ENCODE measurements around the gene EXOC2. TPM values are rescaled to one million over a fixed set of nuclear protein-coding genes. Genes with fewer than 3 reads are reported as not detected.

Gene EXOC2
- total RNA-seq, 1 experiment from 2014 or later = 24.5 TPM

GRCh38 chr6:548091-548490 lies 144.8 kb downstream of the EXOC2 start:
- Histone ChIP-seq H3K79me2 (ENCODE audit: insufficient read depth, low read length) (no peaks in the 10 kb centered on the region), H3K9me3 (ENCODE audit: control insufficient read depth in 1 of 2, insufficient read depth in 1 of 2, low read depth in 1 of 2, low read length in 2 of 2) (no peaks in the 10 kb centered on the region), H3K4me1 (ENCODE audit: control insufficient read depth in 1 of 2, insufficient read depth in 2 of 2, low read length in 2 of 2) (no peaks in the 10 kb centered on the region), H3K27me3 (ENCODE audit: insufficient read depth, low read length) (no peaks in the 10 kb centered on the region), H3K9ac (ENCODE audit: low read length) (no peak overlapping the region), H2AFZ (ENCODE audit: low read depth, low read length, poor library complexity, severe bottlenecking) (no peak overlapping the region), H3K4me2 (ENCODE audit: low read length) (no peak overlapping the region), H3K4me3 (replicated peaks in 1 of 2; ENCODE audit: low read depth in 1 of 2, low read length in 2 of 2) (no peak overlapping the region), H3K36me3 (ENCODE audit: control insufficient read depth in 1 of 2, insufficient read depth in 2 of 2, low read length in 2 of 2) (0 out of 4 replicates have a peak, but pooled peaks cover 0 to 4% of the 10 kb centered on the region in 2 experiments), H4K20me1 (ENCODE audit: insufficient read depth) (no peaks in the 10 kb centered on the region), H3K27ac (ENCODE audit: low read depth, low read length) (no peak overlapping the region), H3K9me2 (ENCODE audit: insufficient read depth) (no peaks in the 10 kb centered on the region)
- CTCF ChIA-PET = no interaction called here
- DNase-seq (ENCODE audit: low read depth, low spot score) (no peak), ATAC-seq (no peak)
- POLR2A ChIA-PET = no interaction called here
- intact Hi-C loops (cut with micrococcal nuclease) = no loop called here
- no TSS peak for BruUV-seq (replicated peaks)
- no peak for TF ChIP-seq ELF1 (IDR thresholded peaks at IDR 0.05; ENCODE audit: borderline replicate concordance, low read depth)
- no peak for TF ChIP-seq JUND (IDR thresholded peaks at IDR 0.05)
- TF ChIP-seq YY1 (IDR thresholded peaks at IDR 0.05; ENCODE audit: extremely low read depth, insufficient replicate concordance, low read depth, low read length) = no peak
- no peak for TF ChIP-seq FOSL1 (IDR thresholded peaks at IDR 0.05; ENCODE audit: low read depth)
- no peak for TF ChIP-seq ATF3 (IDR thresholded peaks at IDR 0.05)
- RAD21 ChIA-PET (ENCODE audit: low non-redundant PET in 1 of 2, low total read pairs in 2 of 2, uncharacterized antibody in 2 of 2, unreplicated experiment in 2 of 2) = no interaction called here

GRCh38 chr6:540490-540889 lies 152.4 kb downstream of the EXOC2 start:
- H3K4me3 ChIP-seq (replicated peaks in 1 of 2; ENCODE audit: low read depth in 1 of 2, low read length in 2 of 2) = no peak overlapping the region
- H4K20me1 ChIP-seq (ENCODE audit: insufficient read depth) = no peaks in the 10 kb centered on the region; the same call in 1 of the 2 replicates
- ChIA-PET RAD21 (ENCODE audit: low non-redundant PET in 1 of 2, low total read pairs in 2 of 2, uncharacterized antibody in 2 of 2, unreplicated experiment in 2 of 2) (no interaction called here), CTCF (no interaction called here), POLR2A (no interaction called here)
- no peak overlapping the region for H3K4me2 ChIP-seq (ENCODE audit: low read length)
- no peaks in the 10 kb centered on the region for H3K4me1 ChIP-seq (ENCODE audit: control insufficient read depth in 1 of 2, insufficient read depth in 2 of 2, low read length in 2 of 2)
- DNase-seq (ENCODE audit: low read depth, low spot score) = no peak
- H3K27me3 ChIP-seq (ENCODE audit: insufficient read depth, low read length) = no peaks in the 10 kb centered on the region
- intact Hi-C loops (cut with micrococcal nuclease) = no loop called here
- peaks cover 0 to 5% of the 10 kb centered on the region in 2 experiments; a peak in 2 of 4 replicates for H3K9me3 ChIP-seq (ENCODE audit: control insufficient read depth in 1 of 2, insufficient read depth in 1 of 2, low read depth in 1 of 2, low read length in 2 of 2)
- no TSS peak for BruUV-seq (replicated peaks)
- no peak overlapping the region for H3K27ac ChIP-seq (ENCODE audit: low read depth, low read length)
- H2AFZ ChIP-seq (ENCODE audit: low read depth, low read length, poor library complexity, severe bottlenecking) = no peak overlapping the region
- 0 out of 4 replicates have a peak, but pooled peaks cover 0 to 4% of the 10 kb centered on the region in 2 experiments for H3K36me3 ChIP-seq (ENCODE audit: control insufficient read depth in 1 of 2, insufficient read depth in 2 of 2, low read length in 2 of 2)
- no peak for TF ChIP-seq CTCF (IDR thresholded peaks at IDR 0.05 in 2 of 3, conservative IDR thresholded peaks at IDR 0.05 in 1 of 3; ENCODE audit: borderline replicate concordance in 1 of 3, insufficient read depth in 1 of 3, low read depth in 2 of 3, low read length in 2 of 3)
- no peak for ATAC-seq
- no peaks in the 10 kb centered on the region for H3K79me2 ChIP-seq (ENCODE audit: insufficient read depth, low read length)
- no peak overlapping the region for H3K9ac ChIP-seq (ENCODE audit: low read length)
- no peaks in the 10 kb centered on the region for H3K9me2 ChIP-seq (ENCODE audit: insufficient read depth)

Data from HCT116 (cell line).